MM.1S (cell line): ENCODE measurements around the gene CSN3.

Experiments
- CTCF ChIP-seq: fragments of 300-600 bp; sonication (generic); IDR thresholded peaks from 2 replicates; pipeline ENCODE4 v1.5.1; 2016; ENCODE audit warnings: antibody characterized with exemption, low read length, mixed read lengths
- EZH2 ChIP-seq: fragments of 300-600 bp; sonication (generic); optimal IDR thresholded peaks from 2 replicates; pipeline ENCODE3; 2017; ENCODE audit warnings: low read depth, mild to moderate bottlenecking, antibody characterized with exemption, low read length, mixed read lengths

GRCh38 chr4:70280567-70280966, 38.2 kb downstream of the CSN3 start:
- TF ChIP-seq CTCF (no peak), EZH2 (no peak)
